IMR-90 (cell line): ENCODE measurements around the gene MUC5AC. TPM values are rescaled to one million over a fixed set of nuclear protein-coding genes. Genes with fewer than 3 reads are reported as not detected.

ENCODE experiments used
- ATAC-seq: fragments of 200-7000 bp; cut with Tn5 transposase; 2 replicates; pipeline ENCODE4 v1.9.1; 2020; ENCODE audit warnings: low read depth, mild to moderate bottlenecking, moderate library complexity
- BruUV-seq: library from RNA; stranded (reverse); fragments of 400-500 nt; replicated peaks from 2 replicates; lab custom pipeline; 2021; lab: Mats Ljungman, UMichigan
- CTCF ChIA-PET: fragments of 300-600 bp; formaldehyde crosslinking; extraction: SDS; loops from one replicate; lab custom pipeline; 2021; ENCODE audit warnings: antibody characterized with exemption; lab: Yijun Ruan, JAX
- POLR2A ChIA-PET: fragments of 300-600 bp; sonication (Branson Sonifier 250); formaldehyde crosslinking; loops from one replicate; lab custom pipeline; 2022; ENCODE audit warnings: antibody characterized with exemption; ENCODE audit not compliant: unreplicated experiment; lab: Charles Lee
- DNase-seq: peaks from one replicate; pipeline ENCODE4 v3.0.0; 2013
- H2AFZ ChIP-seq: replicated peaks from 2 replicates; pipeline ENCODE3; 2013; ENCODE audit warnings: low read length, mild to moderate bottlenecking; ENCODE audit not compliant: poor library complexity
- H2AK5ac ChIP-seq: 2 replicates; pipeline ENCODE4 v1.6.1; 2013; ENCODE audit warnings: low read depth, low read length, inconsistent platforms
- H2AK9ac ChIP-seq: replicated peaks from 2 replicates; pipeline ENCODE3; 2013; ENCODE audit warnings: mild to moderate bottlenecking, low read depth, low read length, moderate library complexity; ENCODE audit not compliant: poor library complexity
- H2BK120ac ChIP-seq: 2 replicates; pipeline ENCODE4 v1.6.1; 2013; ENCODE audit warnings: low read depth, low read length, inconsistent platforms
- H2BK15ac ChIP-seq: 3 replicates; pipeline ENCODE4 v1.6.1; 2013; ENCODE audit warnings: low read depth, low read length, inconsistent platforms
- H2BK20ac ChIP-seq: 2 replicates; pipeline ENCODE4 v1.6.1; 2013; ENCODE audit warnings: low read depth, mild to moderate bottlenecking, inconsistent platforms, low read length, moderate library complexity
- H2BK5ac ChIP-seq: 2 replicates; pipeline ENCODE4 v1.6.1; 2013; ENCODE audit warnings: mild to moderate bottlenecking, low read depth, low read length, inconsistent platforms; ENCODE audit not compliant: poor library complexity, severe bottlenecking
- H3K14ac ChIP-seq: replicated peaks from 2 replicates; pipeline ENCODE4 v1.6.1; 2013; ENCODE audit warnings: low read depth, low read length, inconsistent platforms
- H3K18ac ChIP-seq: 2 replicates; pipeline ENCODE4 v1.6.1; 2013; ENCODE audit warnings: low read depth, low read length, control low read depth
- H3K23ac ChIP-seq: 2 replicates; pipeline ENCODE4 v1.6.1; 2013; ENCODE audit warnings: low read depth, low read length, inconsistent platforms
- H3K27ac ChIP-seq: 2 replicates; pipeline ENCODE4 v1.5.1; 2013; ENCODE audit warnings: mild to moderate bottlenecking, control low read depth, low read length; ENCODE audit not compliant: insufficient read depth
- H3K27me3 ChIP-seq: 2 replicates; pipeline ENCODE4 v1.6.1; 2013; ENCODE audit warnings: low read length; ENCODE audit not compliant: control insufficient read depth, insufficient read depth
- H3K36me3 ChIP-seq: 2 replicates; pipeline ENCODE4 v1.6.1; 2013; ENCODE audit warnings: low read length, mixed read lengths; ENCODE audit not compliant: control insufficient read depth, insufficient read depth
- H3K4ac ChIP-seq: 2 replicates; pipeline ENCODE4 v1.6.1; 2013; ENCODE audit warnings: low read depth, low read length, inconsistent platforms
- H3K4me1 ChIP-seq: 2 replicates; pipeline ENCODE4 v1.6.1; 2013; ENCODE audit warnings: low read length, mixed read lengths; ENCODE audit not compliant: control insufficient read depth, insufficient read depth
- H3K4me2 ChIP-seq: 2 replicates; pipeline ENCODE4 v1.6.1; 2013; ENCODE audit warnings: low read depth, mild to moderate bottlenecking, control low read depth, low read length, moderate library complexity
- H3K4me3 ChIP-seq: 2 replicates; pipeline ENCODE4 v1.5.1; 2013; ENCODE audit warnings: low read depth, mild to moderate bottlenecking, control low read depth, low read length, moderate library complexity; ENCODE audit not compliant: insufficient read depth
- H3K56ac ChIP-seq: 2 replicates; pipeline ENCODE4 v1.6.1; 2013; ENCODE audit warnings: low read length, inconsistent platforms; ENCODE audit not compliant: insufficient read depth; ENCODE audit errors: extremely low read depth
- H3K79me1 ChIP-seq, 2 experiments: 2 replicates each; pipeline ENCODE4 v1.6.1; 2013; ENCODE audit warnings: low read length in 2 of 2, inconsistent platforms in 1 of 2, low read depth in 1 of 2
- H3K9ac ChIP-seq: 2 replicates; pipeline ENCODE4 v1.6.1; 2013; ENCODE audit warnings: low read depth, low read length, control low read depth
- H3K9me1 ChIP-seq: 2 replicates; pipeline ENCODE4 v1.6.1; 2013; ENCODE audit warnings: low read length, inconsistent platforms; ENCODE audit not compliant: insufficient read depth
- H3K9me3 ChIP-seq: 2 replicates; pipeline ENCODE4 v1.6.1; 2013; ENCODE audit warnings: low read length; ENCODE audit not compliant: control insufficient read depth, insufficient read depth
- H4K20me1 ChIP-seq: 2 replicates; pipeline ENCODE4 v1.6.1; 2013; ENCODE audit warnings: low read length, inconsistent platforms; ENCODE audit not compliant: insufficient read depth
- H4K5ac ChIP-seq: 2 replicates; pipeline ENCODE4 v1.6.1; 2013; ENCODE audit warnings: mild to moderate bottlenecking, low read depth, low read length, control low read depth
- H4K8ac ChIP-seq, 2 experiments: 2 replicates each; pipeline ENCODE4 v1.6.1; 2013; ENCODE audit warnings: low read depth in 2 of 2, low read length in 2 of 2, control low read depth in 1 of 2, inconsistent platforms in 1 of 2
- H4K91ac ChIP-seq: 2 replicates; pipeline ENCODE4 v1.6.1; 2013; ENCODE audit warnings: low read depth, low read length, inconsistent platforms; ENCODE audit not compliant: insufficient read depth
- CHD1 ChIP-seq: IDR thresholded peaks from 2 replicates; pipeline ENCODE4 v1.6.1; 2012; ENCODE audit warnings: low read depth, low read length, improper control_type of control experiment
- FOS ChIP-seq: fragments of 150-350 bp; IDR thresholded peaks from 2 replicates; pipeline ENCODE4 v1.6.1; 2016; ENCODE audit warnings: low read depth, low read length
- MAZ ChIP-seq: IDR thresholded peaks from 2 replicates; pipeline ENCODE4 v1.6.1; 2012; ENCODE audit warnings: low read depth, mild to moderate bottlenecking, low read length, improper control_type of control experiment, moderate library complexity, borderline replicate concordance
- RFX5 ChIP-seq: IDR thresholded peaks from 2 replicates; pipeline ENCODE4 v1.8.0; 2012; ENCODE audit warnings: low read depth, mild to moderate bottlenecking, low read length, moderate library complexity
- WGBS, 2 experiments: methylation state at CpG; one replicate each; pipeline versions ENCODE4 v1.1.5 to v1.1.7; 2013; ENCODE audit warnings: missing lambda C conversion rate in 2 of 2; ENCODE audit not compliant: insufficient read length in 1 of 2; ENCODE audit errors: extremely low coverage in 2 of 2; 5-methylcytosine and 5-hydroxymethylcytosine counted together
- dilution Hi-C: fragments of 300-500 bp; cut with HindIII; formaldehyde crosslinking; loops from one replicate; pipeline ENCODE4 v1.14.3; 2018; ENCODE audit warnings: low sequenced_read_pairs; ENCODE audit not compliant: unreplicated experiment
- in situ Hi-C: fragments of 300-500 bp; cut with MboI; formaldehyde crosslinking; loops from 3 replicates; pipeline ENCODE4 v1.14.3; 2019; ENCODE audit warnings: low sequenced_read_pairs, inconsistent platforms, mixed read lengths
- intact Hi-C: fragments of 100-400 bp; cut with micrococcal nuclease; formaldehyde crosslinking; loops from 2 replicates; pipeline ENCODE4 v1.10.0; 2022
- polyA plus RNA-seq, 3 experiments: library from polyadenylated mRNA; depleted of rRNA; stranded (reverse); fragments of >200 nt; gene quantifications; 2 replicates each; pipeline ENCODE4 v1.2.3, GENCODE V29; 2012; ENCODE audit warnings: low replicate concordance in 1 of 3
- total RNA-seq: library from RNA; depleted of rRNA; stranded (reverse); fragments of >200 nt; gene quantifications from 2 replicates; pipeline ENCODE4 v1.2.3, GENCODE V29; 2012

The MUC5AC gene
- total and polyA plus RNA-seq, 2 of the 4 experiments (the other 2 are of a cell fraction): 0.02 TPM; not detected in 1

DNA sequence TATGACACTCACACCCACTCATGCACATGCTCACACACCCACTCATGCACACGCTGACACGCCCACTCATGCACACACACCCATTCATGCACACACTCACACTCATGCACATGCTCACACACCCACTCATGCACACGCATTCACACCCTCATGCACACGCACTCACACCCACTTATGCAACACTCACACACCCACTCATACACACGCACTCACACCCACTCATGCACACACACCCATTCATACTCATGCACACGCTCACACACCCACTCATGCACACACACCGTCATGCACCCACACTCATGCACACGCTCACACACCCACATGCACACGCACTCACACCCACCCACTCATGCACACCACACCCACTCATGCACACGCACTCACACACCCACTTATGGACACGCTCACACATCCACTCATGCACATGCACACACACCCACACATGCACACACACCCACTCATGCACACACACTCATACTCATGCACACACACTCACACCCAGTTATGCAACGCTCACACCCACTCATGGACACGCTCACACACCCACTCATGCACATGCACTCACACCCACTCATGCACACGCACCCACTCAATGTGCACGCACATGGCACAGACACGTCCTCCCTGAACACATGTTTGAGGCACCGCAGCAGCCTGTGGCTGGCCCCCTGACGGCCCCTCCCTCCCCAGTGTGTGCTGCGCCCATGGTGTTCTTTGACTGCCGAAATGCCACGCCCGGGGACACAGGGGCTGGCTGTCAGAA, 17.9 kb downstream of the MUC5AC start:
- dilution Hi-C loops: no loop called here
- in situ Hi-C loops: no loop called here
- WGBS, 2 experiments: 81% methylated on average over 13 of the region's 22 CpGs; no CpG with 5 or more reads in 1 of the 2 experiments

More for the DNA sequence above, 17.9 kb downstream of the MUC5AC start:
- H3K4ac ChIP-seq: no peak overlapping the region
- H4K91ac ChIP-seq: no peak overlapping the region
- no peaks in the 10 kb centered on the region for H3K27me3 ChIP-seq
- no peak overlapping the region for H3K56ac ChIP-seq
- H3K18ac ChIP-seq: no peak overlapping the region
- no peak overlapping the region for H3K23ac ChIP-seq
- no peak overlapping the region for H2BK20ac ChIP-seq
- no peaks in the 10 kb centered on the region for H3K36me3 ChIP-seq
- no peak overlapping the region for H2BK15ac ChIP-seq
- H2BK5ac ChIP-seq: no peak overlapping the region
- no peak overlapping the region for H3K14ac ChIP-seq
- no peak overlapping the region for H2AK9ac ChIP-seq
- intact Hi-C loops: no loop called here
- POLR2A ChIA-PET: no interaction called here
- no peak overlapping the region for H2AFZ ChIP-seq
- no peak for DNase-seq
- no TSS peak for BruUV-seq
- peaks cover 2% of the 10 kb centered on the region; the same call in 1 of the 2 replicates for H3K9me3 ChIP-seq
- H2AK5ac ChIP-seq: no peak overlapping the region
- no peak overlapping the region for H3K4me2 ChIP-seq
- CTCF ChIA-PET: no interaction called here
- TF ChIP-seq FOS (no peak), CHD1 (no peak), MAZ (no peak), RFX5 (no peak)
- H3K27ac ChIP-seq: no peak overlapping the region
- no peak overlapping the region for H2BK120ac ChIP-seq
- no peak overlapping the region for H4K5ac ChIP-seq
- no peaks in the 10 kb centered on the region for H3K9me1 ChIP-seq
- ATAC-seq: no peak
- H4K8ac ChIP-seq: no peak overlapping the region
- H4K20me1 ChIP-seq: no peaks in the 10 kb centered on the region
- no peak overlapping the region for H3K4me3 ChIP-seq
- no peaks in the 10 kb centered on the region for H3K4me1 ChIP-seq
- H3K9ac ChIP-seq: no peak overlapping the region
- H3K79me1 ChIP-seq: no peaks in the 10 kb centered on the region
